Activated CD4-positive, alpha-beta T cell treated with anti-CD3 and anti-CD28 coated beads for 1 hour (primary cell): Measurements from ENCODE around the gene ZNF786.
A peak's percentile ranks its signal among the peaks of the same experiment; 100 is the strongest.
"Not testable (repeated sequence)": the region's sequence is repeated elsewhere in the genome, so short reads cannot be mapped to it uniquely, and the experiment has no call there.

ENCODE experiments used
- DNase-seq: peaks from one replicate; pipeline ENCODE4 v3.0.0-alpha.2; 2020

ZNF786 gene

DNA sequence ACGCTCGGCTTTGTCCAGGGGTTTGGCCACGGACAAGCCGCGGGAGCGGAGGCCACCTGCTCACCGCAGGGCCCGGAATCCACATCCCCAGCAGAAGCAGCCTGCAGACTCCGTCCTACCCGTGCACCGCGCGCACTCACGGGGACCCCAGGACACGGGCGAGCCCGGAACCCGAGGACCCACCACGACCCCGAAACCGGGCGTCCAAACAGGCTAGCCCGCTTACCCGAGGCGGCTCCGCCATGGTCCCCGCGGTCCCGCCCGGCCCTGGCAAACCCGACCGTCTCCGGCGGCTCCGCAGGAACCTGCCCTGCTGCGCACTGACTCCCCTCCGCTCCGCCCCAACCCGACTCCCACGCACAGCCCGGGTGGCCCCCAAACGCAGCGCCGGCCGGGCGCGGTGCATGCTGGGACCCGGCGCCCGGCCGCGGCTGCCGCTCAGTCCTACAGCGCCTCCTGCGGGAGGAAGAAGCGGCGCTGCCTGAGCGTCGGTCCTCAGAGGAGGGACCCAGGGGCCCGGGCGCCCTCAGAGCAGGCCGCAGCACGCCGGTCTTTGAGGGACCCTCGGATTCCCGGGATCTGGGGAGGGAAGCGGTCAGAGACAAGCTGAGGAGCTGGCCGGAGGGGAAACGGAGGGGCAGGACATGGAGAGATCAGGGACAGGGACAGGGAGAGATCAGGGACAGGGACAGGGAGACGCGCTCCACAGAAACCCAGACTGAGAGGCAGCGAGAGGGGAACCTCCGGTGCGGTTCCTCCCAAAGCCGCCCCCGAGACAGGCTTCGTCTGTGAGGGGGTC is at the start of gene ZNF786:
ZNF786 (minus strand) TSS at position 322 of the 799 bp plus-strand sequence; CDS start at position 244, 78 bp downstream.
- peak; percentile 89 for DNase-seq

DNA sequence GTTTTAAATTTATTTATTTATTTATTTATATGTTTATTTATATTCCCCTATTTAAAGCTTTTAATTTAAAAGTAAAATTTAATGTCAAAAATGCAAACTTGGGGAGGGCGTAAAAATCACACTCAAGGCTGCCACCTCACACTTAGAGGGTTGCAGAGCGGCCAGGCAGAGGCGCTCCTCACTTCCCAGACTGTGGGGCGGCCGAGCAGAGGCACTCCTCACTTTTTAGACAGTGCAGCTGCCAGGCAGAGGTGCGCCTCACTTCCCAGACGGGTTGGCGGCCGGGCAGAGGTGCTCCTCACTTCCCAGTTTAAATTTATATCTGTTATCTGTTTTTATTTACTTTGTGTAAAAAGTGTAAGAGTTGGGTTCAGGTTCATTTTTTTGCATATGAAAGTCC is 45.6 kb upstream of the ZNF786 start:
- DNase-seq: no peak

DNA sequence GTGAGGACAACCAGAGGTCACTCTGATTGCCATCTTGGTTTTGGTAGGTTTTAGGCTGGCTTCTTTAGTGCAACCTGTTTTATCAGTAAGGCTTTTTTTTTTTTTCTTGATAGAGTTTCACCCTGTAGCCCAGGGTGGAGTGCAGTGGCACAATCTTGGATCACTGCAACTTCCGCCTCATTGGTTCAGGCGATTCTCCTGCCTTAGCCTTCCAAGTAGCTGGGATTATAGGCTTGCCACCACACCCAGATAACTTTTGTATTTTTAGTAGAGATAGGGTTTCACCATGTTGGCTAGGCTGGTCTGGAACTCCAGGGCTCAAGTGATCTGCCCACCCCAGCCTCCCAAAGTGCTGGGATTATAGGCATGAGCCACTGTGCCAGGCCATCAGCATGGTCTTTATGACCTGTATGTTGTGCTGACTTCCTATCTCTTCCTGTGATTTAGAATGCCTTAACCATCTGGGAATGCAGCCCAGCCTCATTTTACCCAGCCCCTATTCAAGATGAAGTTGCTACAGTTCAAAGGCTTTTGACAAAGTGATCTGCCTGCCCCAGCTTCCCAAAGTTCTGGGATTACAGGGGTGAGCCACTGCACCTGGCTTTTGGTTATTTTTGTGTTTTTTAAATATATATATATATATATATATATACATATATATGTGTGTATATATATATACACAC is 42.7 kb upstream of the ZNF786 start:
- DNase-seq: no peak

DNA sequence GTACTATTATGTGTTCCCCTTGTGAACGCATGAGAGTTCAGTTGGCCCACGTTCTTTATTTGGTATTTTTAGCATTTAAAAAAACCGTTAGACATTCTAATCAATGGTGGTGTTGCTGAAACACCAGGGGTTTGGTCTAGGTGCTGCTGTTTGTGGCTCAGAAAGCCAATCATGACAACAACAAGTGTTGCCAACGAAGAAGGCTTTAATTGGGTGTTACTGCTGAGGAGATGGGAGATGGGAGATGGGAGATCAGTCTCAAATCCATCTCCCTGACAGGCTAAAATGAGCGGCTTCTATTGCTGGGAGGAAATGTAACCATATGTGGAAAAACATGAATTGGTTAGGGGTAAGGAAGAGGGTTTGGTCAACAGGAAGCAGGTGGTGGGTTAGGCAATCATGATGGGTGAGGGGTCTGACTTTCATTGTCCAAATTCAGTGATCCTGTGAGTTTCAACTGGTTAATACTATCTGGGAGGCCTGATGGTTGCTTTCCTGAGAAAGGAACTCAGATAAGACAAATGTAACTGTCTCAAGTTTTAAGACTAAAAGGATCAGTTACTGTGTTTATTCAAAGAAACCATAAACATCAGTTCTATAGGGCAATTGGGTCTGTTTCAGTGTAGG is 40.2 kb upstream of the ZNF786 start:
- no peak for DNase-seq

DNA sequence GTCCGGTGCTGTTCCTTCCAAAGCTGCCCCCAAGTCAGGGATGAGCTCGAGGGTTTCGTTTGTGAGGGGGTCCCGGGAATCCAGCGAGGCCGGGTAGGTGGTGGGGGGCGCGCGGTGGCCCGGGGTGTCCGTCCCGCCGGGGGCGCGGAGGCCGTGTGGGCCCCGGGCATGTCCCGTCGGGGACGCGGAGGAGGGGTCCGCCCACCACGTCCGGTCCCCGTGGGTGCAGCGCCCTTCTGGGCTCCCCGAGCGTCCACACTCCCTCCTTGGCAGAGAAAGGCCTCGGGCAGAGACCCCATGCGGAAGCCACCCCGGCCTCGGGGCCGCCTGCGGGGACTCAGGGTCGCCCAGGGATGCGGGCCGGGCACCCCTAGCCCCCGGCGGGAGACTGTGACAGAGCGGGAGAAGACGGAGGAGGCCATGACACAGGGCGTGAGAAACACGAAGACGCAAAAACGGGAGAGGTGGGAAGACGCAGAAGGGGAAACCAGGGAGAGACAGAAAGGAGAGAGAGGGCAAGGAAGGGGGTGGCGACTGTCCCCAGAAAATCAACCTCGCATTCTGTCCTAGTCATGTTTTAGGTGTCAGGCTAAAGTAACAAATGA is 36.2 kb upstream of the ZNF786 start:
- peak; percentile 39 for DNase-seq

DNA sequence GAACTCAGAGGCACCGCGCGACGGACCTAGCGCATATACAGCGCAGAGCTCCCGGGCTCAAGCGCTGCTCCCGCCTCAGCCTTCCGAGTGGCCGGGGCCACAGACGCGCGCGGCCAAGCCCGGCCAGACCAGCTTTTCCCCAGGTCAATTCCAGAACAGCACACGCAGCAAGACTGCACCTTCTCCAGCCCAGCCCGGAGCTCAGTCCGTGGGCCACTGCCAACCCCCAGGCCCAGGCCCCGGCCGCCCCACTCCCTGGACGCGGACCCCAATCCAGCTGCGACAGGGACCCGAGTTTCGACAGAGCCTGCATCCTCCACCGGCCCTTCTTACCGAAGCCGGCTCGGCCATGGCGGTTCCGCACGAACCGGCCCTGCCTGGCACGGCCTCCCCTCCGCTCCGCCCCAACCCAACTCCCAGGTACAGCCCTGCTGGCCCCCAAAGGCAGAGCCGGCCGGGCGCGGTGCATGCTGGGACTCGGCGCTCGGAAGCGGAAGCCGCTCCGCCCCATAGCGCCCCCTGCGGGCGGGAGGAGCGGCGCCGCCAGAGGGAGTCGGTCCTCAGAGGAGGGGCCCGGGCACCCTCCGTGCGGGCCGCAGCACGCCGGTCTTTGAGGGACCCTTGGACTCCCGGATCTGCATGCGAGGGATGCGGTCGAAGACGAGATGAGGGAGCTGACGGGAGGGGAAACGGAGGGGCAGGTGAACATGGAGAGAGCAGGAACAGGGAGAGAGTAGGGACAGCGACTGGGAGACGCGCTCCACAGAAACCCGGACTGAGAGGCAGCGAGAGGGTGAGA is 35.5 kb upstream of the ZNF786 start, which contains the start of gene ZNF425:
ZNF425 (minus strand) TSS at position 462 of the 799 bp plus-strand sequence; CDS start at position 351, 111 bp downstream.
- DNase-seq: peak; percentile 92

DNA sequence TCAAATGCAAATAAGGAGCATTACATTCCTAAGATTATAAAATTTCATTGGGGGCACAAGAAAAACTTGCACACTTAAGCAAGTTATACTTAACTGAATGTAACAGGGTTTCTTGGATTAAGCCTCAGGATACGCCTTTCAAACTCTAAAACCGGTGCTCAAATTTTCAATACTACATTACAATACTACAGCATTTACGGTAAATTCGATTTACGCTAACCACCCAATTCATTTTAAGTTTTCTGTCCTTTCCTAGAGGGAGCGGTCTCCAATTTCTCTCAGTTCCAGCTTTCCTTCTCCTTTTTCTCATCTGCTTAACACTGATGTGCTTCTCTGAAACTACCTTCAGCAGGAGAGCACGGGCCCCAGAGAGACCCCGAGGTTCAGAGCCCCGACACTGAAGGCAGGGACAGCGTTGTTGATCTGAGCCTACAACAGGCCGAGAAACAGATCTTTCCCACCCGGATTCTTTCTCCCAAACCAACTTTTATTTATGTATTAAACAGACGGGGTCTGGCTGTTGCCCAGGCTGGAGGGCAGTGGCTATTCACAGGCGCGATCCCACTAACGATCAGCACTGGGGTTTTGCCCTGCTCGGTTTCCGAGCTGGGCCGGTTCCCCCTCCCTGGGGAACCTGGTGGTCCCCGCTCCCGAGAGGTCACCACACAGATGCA is 34.8 kb upstream of the ZNF786 start:
- no peak for DNase-seq

GRCh38 chr7:149109969-149110368 is 19.5 kb upstream of the ZNF786 start:
- DNase-seq: no peak

DNA sequence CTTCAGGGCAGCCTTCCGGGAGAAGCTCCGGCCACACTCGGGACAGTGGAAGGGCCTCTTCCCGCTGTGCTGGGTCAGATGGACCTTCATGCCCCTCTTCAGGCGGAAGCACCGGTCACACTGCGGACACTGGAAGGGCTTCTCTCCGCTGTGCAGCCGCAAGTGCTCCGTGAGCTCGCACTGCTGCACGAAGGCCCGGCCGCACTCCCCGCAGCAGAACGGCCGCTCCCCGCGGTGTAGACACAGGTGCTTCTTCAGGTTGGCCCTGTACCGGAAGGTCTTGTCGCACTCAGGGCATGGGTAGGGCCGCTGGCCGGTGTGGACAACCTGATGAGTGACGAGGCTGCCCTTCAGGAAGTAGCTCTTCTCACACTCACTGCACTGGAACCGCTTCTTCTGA is 14.2 kb upstream of the ZNF786 start:
- no peak for DNase-seq

DNA sequence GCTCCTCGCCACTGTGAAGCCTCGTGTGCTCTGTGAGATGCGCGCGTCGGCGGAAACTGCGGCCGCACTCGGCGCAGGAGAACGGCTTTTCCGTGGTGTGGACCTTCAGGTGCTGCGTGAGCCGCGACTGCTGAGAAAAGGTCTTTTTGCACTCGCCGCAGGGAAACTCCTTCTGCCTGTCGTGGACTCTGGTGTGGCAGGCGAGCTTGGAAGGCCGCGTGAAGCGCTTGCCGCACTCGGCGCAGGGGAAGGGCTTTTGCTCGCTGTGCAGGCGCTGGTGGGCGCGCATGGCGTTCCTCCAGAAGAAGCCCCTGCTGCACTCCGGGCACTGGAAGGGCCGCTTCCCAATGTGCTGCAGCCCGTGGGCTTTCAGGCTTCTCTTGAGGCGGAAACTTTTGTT is 13.7 kb upstream of the ZNF786 start:
- DNase-seq: no peak

- no peak for DNase-seq
Measured at GRCh38 chr7:149103424-149103823, 12.9 kb upstream of the ZNF786 start.

GRCh38 chr7:149102666-149103065 is 12.1 kb upstream of the ZNF786 start:
- no peak for DNase-seq

- DNase-seq: no peak
Measured at GRCh38 chr7:149100821-149101220, 10.3 kb upstream of the ZNF786 start.

DNA sequence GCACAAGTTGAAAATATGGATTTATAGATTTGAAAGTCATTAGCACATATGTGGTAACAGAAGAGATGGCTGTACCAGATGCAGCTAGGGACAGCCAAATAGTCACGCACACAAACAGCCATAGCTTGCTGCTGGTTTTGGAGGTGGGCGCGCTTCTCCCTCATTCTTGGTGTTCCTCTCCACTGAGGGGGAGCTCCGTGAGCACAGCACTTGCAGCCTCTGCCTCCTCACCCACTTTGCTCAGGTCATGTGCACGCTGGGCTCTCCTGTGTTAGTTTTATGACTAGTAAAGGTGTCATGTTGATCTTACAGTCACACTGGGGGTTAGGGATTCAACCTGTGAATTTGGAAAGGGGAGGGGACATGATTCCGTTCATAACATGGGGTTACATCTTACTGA is 8.5 kb upstream of the ZNF786 start:
- no peak for DNase-seq

GRCh38 chr7:149097088-149097487 is 6.6 kb upstream of the ZNF786 start:
- DNase-seq: no peak

GRCh38 chr7:149093228-149093627 is 2.7 kb upstream of the ZNF786 start:
- DNase-seq: no peak

GRCh38 chr7:149092244-149092643 is 1.7 kb upstream of the ZNF786 start:
- DNase-seq: not testable (repeated sequence)

GRCh38 chr7:149087376-149087775 is 3.1 kb downstream of the ZNF786 start:
- no peak for DNase-seq

- no peak for DNase-seq
Measured at GRCh38 chr7:149085866-149086265, 4.7 kb downstream of the ZNF786 start.

DNA sequence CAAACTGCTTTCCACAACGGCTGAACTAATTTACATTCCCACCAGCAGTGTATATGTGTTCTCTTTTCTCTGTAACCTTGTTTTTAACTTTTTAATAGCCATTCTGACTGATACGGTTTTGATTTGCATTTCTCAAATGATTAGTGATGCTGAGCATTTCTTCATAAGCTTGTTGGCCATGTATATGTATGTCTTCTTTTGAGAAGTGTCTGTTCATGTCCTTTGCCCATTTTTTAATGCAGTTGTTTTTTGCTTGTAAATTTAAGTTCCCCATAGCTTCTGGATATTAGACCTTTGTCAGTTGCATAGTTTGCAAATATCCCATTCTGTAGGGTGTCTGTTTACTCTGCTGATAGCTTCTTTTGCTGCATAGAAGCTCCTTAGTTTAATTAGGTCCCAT is 6.1 kb downstream of the ZNF786 start:
- DNase-seq: no peak

GRCh38 chr7:149081914-149082313 is 8.6 kb downstream of the ZNF786 start:
- DNase-seq: no peak

- DNase-seq: no peak
Measured at GRCh38 chr7:149077594-149077993, 12.9 kb downstream of the ZNF786 start.
